DND-41 (cell line): ENCODE results near the gene NODAL.

Source experiments
- ATAC-seq: fragments of 200-7000 bp; cut with Tn5 transposase; 3 replicates; pipeline ENCODE4 v1.9.1; 2021; ENCODE audit warnings: low read depth; ENCODE audit not compliant: insufficient read depth
- DNase-seq: peaks from one replicate; pipeline ENCODE4 v3.0.0-alpha.2; 2020
- H2AFZ ChIP-seq: 2 replicates; pipeline ENCODE4 v1.6.0; 2012; ENCODE audit warnings: low read depth, low read length
- H3K27ac ChIP-seq: 2 replicates; pipeline ENCODE4 v1.5.1; 2012; ENCODE audit warnings: low read length, inconsistent platforms
- H3K27me3 ChIP-seq: fragments of 200-600 bp; sonication (generic); 2 replicates; pipeline ENCODE4 v1.6.0; 2012; ENCODE audit warnings: low read length, mild to moderate bottlenecking, inconsistent platforms; ENCODE audit not compliant: insufficient read depth, poor library complexity
- H3K36me3 ChIP-seq: 2 replicates; pipeline ENCODE4 v1.5.1; 2012; ENCODE audit warnings: low read length, inconsistent platforms; ENCODE audit not compliant: insufficient read depth
- H3K4me1 ChIP-seq: 2 replicates; pipeline ENCODE4 v1.5.1; 2012; ENCODE audit warnings: mild to moderate bottlenecking, low read length; ENCODE audit not compliant: insufficient read depth
- H3K4me2 ChIP-seq: 2 replicates; pipeline ENCODE4 v1.6.0; 2012; ENCODE audit warnings: mild to moderate bottlenecking, moderate library complexity, low read length, inconsistent platforms; ENCODE audit not compliant: insufficient read depth
- H3K4me3 ChIP-seq, 2 experiments: fragments of 200-600 bp in 1 of 2; shearing (Covaris generic) in 1 of 2; 2 replicates each; pipeline ENCODE4 v1.5.1; 2012 to 2016; ENCODE audit warnings: inconsistent platforms in 2 of 2, low read length in 2 of 2, mild to moderate bottlenecking in 2 of 2, low read depth in 1 of 2, moderate library complexity in 1 of 2
- H3K79me2 ChIP-seq: 2 replicates; pipeline ENCODE4 v1.6.0; 2012; ENCODE audit warnings: low read length, inconsistent platforms; ENCODE audit not compliant: insufficient read depth
- H3K9ac ChIP-seq: 2 replicates; pipeline ENCODE4 v1.6.0; 2012; ENCODE audit warnings: low read depth, mild to moderate bottlenecking, inconsistent platforms, low read length, moderate library complexity
- H3K9me3 ChIP-seq: 2 replicates; pipeline ENCODE4 v1.5.1; 2012; ENCODE audit warnings: low read length, moderate library complexity, mild to moderate bottlenecking, inconsistent platforms; ENCODE audit not compliant: insufficient read depth, severe bottlenecking
- H4K20me1 ChIP-seq: 2 replicates; pipeline ENCODE4 v1.6.0; 2012; ENCODE audit warnings: low read length; ENCODE audit not compliant: insufficient read depth
- EZH2 ChIP-seq: IDR thresholded peaks from 3 replicates; pipeline ENCODE4 v1.6.1; 2012; ENCODE audit warnings: borderline replicate concordance, low read depth, mild to moderate bottlenecking, moderate library complexity, low read length, inconsistent platforms; ENCODE audit not compliant: severe bottlenecking
- TF ChIP-seq, protein P1 (sequence below): IDR thresholded peaks from 2 replicates; pipeline ENCODE4 v1.5.1; 2012; ENCODE audit warnings: borderline replicate concordance, low read length, moderate library complexity, mild to moderate bottlenecking; ENCODE audit not compliant: poor library complexity, severe bottlenecking; ENCODE audit errors: extremely low read depth

NODAL gene

GRCh38 chr10:70461397-70462348 is 20.2 kb upstream of the NODAL start:
- H3K27ac ChIP-seq: no peak overlapping the region
- H3K4me1 ChIP-seq: no peaks in the 10 kb centered on the region
- no peak overlapping the region for H3K4me2 ChIP-seq
- H3K9ac ChIP-seq: no peak overlapping the region
- peak; percentile 57 for DNase-seq
- peak; percentile 86 for ATAC-seq
- no peaks in the 10 kb centered on the region for H3K9me3 ChIP-seq
- H3K79me2 ChIP-seq: no peaks in the 10 kb centered on the region
- H2AFZ ChIP-seq: no peak overlapping the region
- H4K20me1 ChIP-seq: 0 out of 2 replicates have a peak, but pooled peaks cover 3% of the 10 kb centered on the region
- no peaks in the 10 kb centered on the region for H3K27me3 ChIP-seq
- no peak overlapping the region for H3K4me3 ChIP-seq
- no peak for TF ChIP-seq EZH2
- TF ChIP-seq, protein P1, sequence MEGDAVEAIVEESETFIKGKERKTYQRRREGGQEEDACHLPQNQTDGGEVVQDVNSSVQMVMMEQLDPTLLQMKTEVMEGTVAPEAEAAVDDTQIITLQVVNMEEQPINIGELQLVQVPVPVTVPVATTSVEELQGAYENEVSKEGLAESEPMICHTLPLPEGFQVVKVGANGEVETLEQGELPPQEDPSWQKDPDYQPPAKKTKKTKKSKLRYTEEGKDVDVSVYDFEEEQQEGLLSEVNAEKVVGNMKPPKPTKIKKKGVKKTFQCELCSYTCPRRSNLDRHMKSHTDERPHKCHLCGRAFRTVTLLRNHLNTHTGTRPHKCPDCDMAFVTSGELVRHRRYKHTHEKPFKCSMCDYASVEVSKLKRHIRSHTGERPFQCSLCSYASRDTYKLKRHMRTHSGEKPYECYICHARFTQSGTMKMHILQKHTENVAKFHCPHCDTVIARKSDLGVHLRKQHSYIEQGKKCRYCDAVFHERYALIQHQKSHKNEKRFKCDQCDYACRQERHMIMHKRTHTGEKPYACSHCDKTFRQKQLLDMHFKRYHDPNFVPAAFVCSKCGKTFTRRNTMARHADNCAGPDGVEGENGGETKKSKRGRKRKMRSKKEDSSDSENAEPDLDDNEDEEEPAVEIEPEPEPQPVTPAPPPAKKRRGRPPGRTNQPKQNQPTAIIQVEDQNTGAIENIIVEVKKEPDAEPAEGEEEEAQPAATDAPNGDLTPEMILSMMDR: peak; percentile 85
- no peaks in the 10 kb centered on the region for H3K36me3 ChIP-seq

- H3K27ac ChIP-seq: no peak overlapping the region
- H3K4me1 ChIP-seq: no peaks in the 10 kb centered on the region
- H2AFZ ChIP-seq: no peak overlapping the region
- no peak overlapping the region for H3K9ac ChIP-seq
- H3K4me3 ChIP-seq: no peak overlapping the region
- H3K4me2 ChIP-seq: no peak overlapping the region
- DNase-seq (no peak), ATAC-seq (no peak)
- 0 out of 2 replicates have a peak, but pooled peaks cover 7% of the 10 kb centered on the region for H4K20me1 ChIP-seq
- no peaks in the 10 kb centered on the region for H3K79me2 ChIP-seq
- H3K36me3 ChIP-seq: no peaks in the 10 kb centered on the region
- H3K9me3 ChIP-seq: no peaks in the 10 kb centered on the region
- TF ChIP-seq EZH2: no peak
- TF ChIP-seq, protein P1: no peak
- H3K27me3 ChIP-seq: peaks cover 3% of the 10 kb centered on the region
Observed at GRCh38 chr10:70459774-70460490, 18.5 kb upstream of the NODAL start.

DNA sequence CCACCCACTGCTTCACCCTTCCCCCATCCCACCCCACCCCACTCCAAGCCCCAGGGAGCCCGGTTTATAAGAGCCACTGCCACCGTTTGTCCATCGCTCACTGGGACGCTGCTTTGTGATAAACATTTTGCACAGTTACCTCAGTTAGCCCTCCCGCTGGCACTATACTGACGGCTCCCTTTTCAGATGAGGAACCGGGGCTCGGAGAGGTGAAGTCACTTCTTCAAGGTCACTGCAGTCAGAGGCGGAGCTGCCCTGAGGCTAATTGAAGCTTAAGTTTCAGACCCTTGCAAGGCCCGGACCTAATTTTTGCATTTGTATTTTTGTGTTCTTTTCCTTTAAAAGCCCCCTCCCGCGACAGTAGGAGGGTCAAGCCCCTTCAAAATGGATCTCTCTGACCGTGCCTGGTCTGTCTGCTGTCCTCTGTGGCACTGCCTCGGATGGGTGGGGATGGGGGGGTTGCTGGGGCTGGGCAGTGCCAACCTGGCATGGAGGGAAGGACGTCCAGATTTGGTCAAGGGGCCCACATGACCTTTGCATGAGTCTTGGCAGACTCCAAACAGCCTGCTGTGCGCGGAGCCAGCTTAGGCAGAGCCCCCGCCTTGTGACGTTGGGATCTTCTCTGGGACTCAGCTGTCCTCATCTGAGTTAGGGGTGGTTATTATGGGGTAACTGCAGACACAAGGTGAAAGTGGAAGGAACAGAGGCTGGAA is 17.7 kb upstream of the NODAL start:
- DNase-seq: no peak
- TF ChIP-seq, protein P1: no peak
- no peak for TF ChIP-seq EZH2
- H3K9me3 ChIP-seq: no peaks in the 10 kb centered on the region
- H4K20me1 ChIP-seq: 0 out of 2 replicates have a peak, but pooled peaks cover 7% of the 10 kb centered on the region
- no peak overlapping the region for H3K27ac ChIP-seq
- no peak overlapping the region for H2AFZ ChIP-seq
- no peak overlapping the region for H3K4me2 ChIP-seq
- H3K79me2 ChIP-seq: no peaks in the 10 kb centered on the region
- H3K9ac ChIP-seq: no peak overlapping the region
- no peak overlapping the region for H3K4me3 ChIP-seq
- no peaks in the 10 kb centered on the region for H3K36me3 ChIP-seq
- no peaks in the 10 kb centered on the region for H3K4me1 ChIP-seq
- no peak for ATAC-seq
- H3K27me3 ChIP-seq: peaks cover 5% of the 10 kb centered on the region
